ENCODE data around the gene DNAJB14.

Gene DNAJB14

GRCh38 chr4:99872570-99872969 is 73.8 kb downstream of the DNAJB14 start:
- no peak for DNase-seq (ENCODE audit: low read depth in 2 of 2, low spot score in 1 of 2)

GRCh38 chr4:99868126-99868596 is 78.3 kb downstream of the DNAJB14 start:
- DNase-seq (ENCODE audit: low read depth in 2 of 2, low spot score in 1 of 2) = no peak

GRCh38 chr4:99863804-99864203 is 82.6 kb downstream of the DNAJB14 start:
- DNase-seq (ENCODE audit: low read depth in 2 of 2, low spot score in 1 of 2) = no peak

- no peak for DNase-seq (ENCODE audit: low read depth in 2 of 2, low spot score in 1 of 2)
Observed at GRCh38 chr4:99861120-99861905, 85.1 kb downstream of the DNAJB14 start.

- no peak for DNase-seq (ENCODE audit: low read depth in 2 of 2, low spot score in 1 of 2)
Observed at GRCh38 chr4:99860521-99860920, 85.9 kb downstream of the DNAJB14 start.

- DNase-seq (ENCODE audit: low read depth in 2 of 2, low spot score in 1 of 2) = no peak
Observed at GRCh38 chr4:99859618-99860017, 86.8 kb downstream of the DNAJB14 start.

- DNase-seq (ENCODE audit: low read depth in 2 of 2, low spot score in 1 of 2) = no peak
Observed at GRCh38 chr4:99857307-99857706, 89.1 kb downstream of the DNAJB14 start.

- no peak for DNase-seq (ENCODE audit: low read depth in 2 of 2, low spot score in 1 of 2)
Observed at GRCh38 chr4:99856166-99856565, 90.3 kb downstream of the DNAJB14 start.

- no peak for DNase-seq (ENCODE audit: low read depth in 2 of 2, low spot score in 1 of 2)
Observed at GRCh38 chr4:99855678-99856077, 90.7 kb downstream of the DNAJB14 start.

GRCh38 chr4:99853999-99854398 is 92.4 kb downstream of the DNAJB14 start:
- DNase-seq (ENCODE audit: low read depth in 2 of 2, low spot score in 1 of 2) = no peak

- no peak for DNase-seq (ENCODE audit: low read depth in 2 of 2, low spot score in 1 of 2)
Observed at GRCh38 chr4:99853190-99853589, 93.2 kb downstream of the DNAJB14 start.

- DNase-seq (ENCODE audit: low read depth in 2 of 2, low spot score in 1 of 2) = no peak
Observed at GRCh38 chr4:99852199-99852749, 94.1 kb downstream of the DNAJB14 start.

- DNase-seq (ENCODE audit: low read depth in 2 of 2, low spot score in 1 of 2) = no peak
Observed at GRCh38 chr4:99848591-99849001, 97.8 kb downstream of the DNAJB14 start.

- DNase-seq (ENCODE audit: low read depth in 2 of 2, low spot score in 1 of 2) = no peak
Observed at GRCh38 chr4:99847362-99847976, 98.9 kb downstream of the DNAJB14 start.

- DNase-seq (ENCODE audit: low read depth in 2 of 2, low spot score in 1 of 2) = no peak
Observed at GRCh38 chr4:99846891-99847290, 99.5 kb downstream of the DNAJB14 start.

All from stimulated activated CD8-positive, alpha-beta memory T cell treated with anti-CD3 and anti-CD28 coated beads, Interleukin-4, amount 100 ng/mL, for 4 hours (primary cell).